ENCODE results near the gene CCDC78. TPM values are rescaled to one million over a fixed set of nuclear protein-coding genes. Genes with fewer than 3 reads are reported as not detected.
A peak's percentile ranks its signal among the peaks of the same experiment; 100 is the strongest.

The CCDC78 gene
- total and polyA plus RNA-seq, 2 of the 13 experiments (the other 11 are each of a cell fraction or from before 2014, with no cell fraction given): 0.53 to 1.5 TPM

DNA sequence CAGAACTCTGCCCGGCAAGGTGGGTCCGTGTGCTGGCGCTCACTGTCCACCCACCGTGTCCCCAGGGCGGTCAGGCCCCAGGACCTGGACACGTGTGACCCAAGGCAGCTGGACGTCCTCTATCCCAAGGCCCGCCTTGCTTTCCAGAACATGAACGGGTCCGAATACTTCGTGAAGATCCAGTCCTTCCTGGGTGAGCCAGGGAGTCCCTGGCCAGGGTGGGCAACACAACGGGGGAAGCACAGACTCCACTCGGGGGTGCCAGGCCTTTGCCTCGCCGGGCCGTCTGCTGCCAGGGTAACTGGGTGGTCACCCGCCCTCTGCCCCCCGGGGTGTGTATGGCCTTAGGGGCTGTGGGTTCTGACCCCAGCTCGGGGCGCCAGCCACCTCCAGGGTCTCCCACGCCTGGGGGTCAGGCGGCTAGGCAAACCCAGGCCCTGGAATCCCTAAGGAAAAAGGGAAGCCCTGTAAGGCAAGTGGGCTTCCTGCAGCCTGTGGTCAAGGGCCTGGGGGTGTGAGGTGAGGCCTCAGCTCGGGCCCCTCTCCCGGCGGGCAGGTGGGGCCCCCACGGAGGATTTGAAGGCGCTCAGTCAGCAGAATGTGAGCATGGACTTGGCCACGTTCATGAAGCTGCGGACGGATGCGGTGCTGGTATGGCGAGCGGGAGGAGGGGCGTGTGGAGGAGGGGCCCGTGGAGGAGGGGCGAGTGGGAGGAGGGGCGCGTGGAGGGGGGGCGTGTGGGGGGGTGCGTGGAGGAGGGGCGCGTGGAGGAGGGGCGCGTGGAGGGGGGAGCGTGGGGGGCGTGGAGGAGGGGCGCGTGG is 40.8 kb upstream of the CCDC78 start:
- Histone ChIP-seq H3K4me3 (replicated peaks in 1 of 3; ENCODE audit: insufficient read depth in 1 of 3, low read depth in 2 of 3, low read length in 3 of 3) (no peak overlapping the region), H4K20me1 (ENCODE audit: insufficient read depth, low read length) (no peaks in the 10 kb centered on the region), H3K9me3 (ENCODE audit: low read length) (no peaks in the 10 kb centered on the region), H3K4me1 (ENCODE audit: insufficient read depth, low read length) (peaks cover 6% of the 10 kb centered on the region), H2AFZ (ENCODE audit: low read length) (no peak overlapping the region), H3K4me2 (ENCODE audit: low read depth, low read length) (no peak overlapping the region), H3K9ac (ENCODE audit: insufficient read depth, low read depth, low read length) (no peak overlapping the region), H3K27ac (ENCODE audit: extremely low read length, insufficient read depth, low read length) (no peak overlapping the region), H3K36me3 (replicated peaks in 1 of 2; ENCODE audit: control insufficient read depth in 1 of 2, insufficient read depth in 2 of 2, low read length in 2 of 2) (no peaks in the 10 kb centered on the region), H3K27me3 (ENCODE audit: control insufficient read depth in 1 of 2, insufficient read depth in 2 of 2, low read length in 2 of 2) (peaks cover 0 to 2% of the 10 kb centered on the region in 2 experiments; a peak in 2 of 5 replicates), H3K79me2 (ENCODE audit: insufficient read depth, low read length) (no peaks in the 10 kb centered on the region)
- ChIA-PET CTCF (ENCODE audit: low intra/inter-chr PET ratio, low total read pairs) (no interaction called here), POLR2A (no interaction called here)
- ATAC-seq: no peak
- in situ Hi-C loops (cut with HindIII; ENCODE audit: extremely low pct_ligation_motif_present, low pct_unique_long_range_greater_than_20kb) (no loop called here), intact Hi-C loops (cut with micrococcal nuclease; ENCODE audit: unreplicated experiment) (no loop called here)
- BruUV-seq (replicated peaks): no TSS peak
- peak; percentile 45; the same call in 1 of the 2 replicates for TF ChIP-seq MAFF (IDR thresholded peaks at IDR 0.05; ENCODE audit: low read depth, low read length)
- TF ChIP-seq MAFK (conservative IDR thresholded peaks at IDR 0.05 in 1 of 2, IDR thresholded peaks at IDR 0.05 in 1 of 2; ENCODE audit: low read length in 2 of 2): peak; percentile 63 to 72
- TF ChIP-seq, protein P1, sequence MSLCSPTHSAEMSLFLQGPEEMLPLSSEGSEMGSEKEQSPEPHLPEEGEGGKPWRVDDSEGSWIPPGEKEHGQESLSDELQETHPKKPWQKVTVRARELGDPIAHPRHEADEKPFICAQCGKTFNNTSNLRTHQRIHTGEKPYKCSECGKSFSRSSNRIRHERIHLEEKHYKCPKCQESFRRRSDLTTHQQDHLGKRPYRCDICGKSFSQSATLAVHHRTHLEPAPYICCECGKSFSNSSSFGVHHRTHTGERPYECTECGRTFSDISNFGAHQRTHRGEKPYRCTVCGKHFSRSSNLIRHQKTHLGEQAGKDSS (CRISPR knock-in tag; IDR thresholded peaks at IDR 0.05; ENCODE audit: borderline replicate concordance, low read depth): no peak
- no peak for FAIRE-seq
- 61% methylated on average over 36 of the region's 48 CpGs for WGBS (ENCODE audit: low lambda C conversion rate)
- no peak for DNase-seq (ENCODE audit: low spot score)

- CTCF ChIA-PET (ENCODE audit: low intra/inter-chr PET ratio, low total read pairs): no interaction called here
- POLR2A ChIA-PET: no interaction called here
- H3K4me2 ChIP-seq (ENCODE audit: low read depth, low read length): no peak overlapping the region
- 58% methylated on average over 18 of the region's 29 CpGs for WGBS (ENCODE audit: low lambda C conversion rate)
- FAIRE-seq (no peak), DNase-seq (ENCODE audit: low spot score) (no peak), ATAC-seq (no peak)
- TF ChIP-seq ZFP82 (CRISPR knock-in tag; IDR thresholded peaks at IDR 0.05; ENCODE audit: borderline replicate concordance): no peak
- TF ChIP-seq BRCA1 (CRISPR knock-in tag; IDR thresholded peaks at IDR 0.05): no peak
- TF ChIP-seq RERE (CRISPR knock-in tag; IDR thresholded peaks at IDR 0.05; ENCODE audit: low read depth): no peak
- no peak for TF ChIP-seq SMAD1 (CRISPR knock-in tag; IDR thresholded peaks at IDR 0.05; ENCODE audit: borderline replicate concordance, low read depth)
- no peak overlapping the region for H2AFZ ChIP-seq (ENCODE audit: low read length)
- BruUV-seq (replicated peaks): no TSS peak
- intact Hi-C loops (cut with micrococcal nuclease; ENCODE audit: unreplicated experiment) (no loop called here), in situ Hi-C loops (cut with HindIII; ENCODE audit: extremely low pct_ligation_motif_present, low pct_unique_long_range_greater_than_20kb) (no loop called here)
- peaks cover 0 to 2% of the 10 kb centered on the region in 2 experiments; a peak in 2 of 5 replicates for H3K27me3 ChIP-seq (ENCODE audit: control insufficient read depth in 1 of 2, insufficient read depth in 2 of 2, low read length in 2 of 2)
- H3K36me3 ChIP-seq (replicated peaks in 1 of 2; ENCODE audit: control insufficient read depth in 1 of 2, insufficient read depth in 2 of 2, low read length in 2 of 2): no peaks in the 10 kb centered on the region
- H3K9me3 ChIP-seq (ENCODE audit: low read length): no peaks in the 10 kb centered on the region
- no peaks in the 10 kb centered on the region for H3K79me2 ChIP-seq (ENCODE audit: insufficient read depth, low read length)
- no peaks in the 10 kb centered on the region for H4K20me1 ChIP-seq (ENCODE audit: insufficient read depth, low read length)
- no peak overlapping the region for H3K9ac ChIP-seq (ENCODE audit: insufficient read depth, low read depth, low read length)
- no peak overlapping the region for H3K4me3 ChIP-seq (replicated peaks in 1 of 3; ENCODE audit: insufficient read depth in 1 of 3, low read depth in 2 of 3, low read length in 3 of 3)
- H3K27ac ChIP-seq (ENCODE audit: extremely low read length, insufficient read depth, low read length): no peak overlapping the region
- H3K4me1 ChIP-seq (ENCODE audit: insufficient read depth, low read length): peaks cover 14% of the 10 kb centered on the region
These were observed 40.0 kb upstream of the CCDC78 start for GRCh38 chr16:766008-766819.
